Thyroid gland (tissue), 4 donors: ENCODE measurements around the gene PRKD1. TPM values are rescaled to one million over a fixed set of nuclear protein-coding genes. Genes with fewer than 3 reads are reported as not detected.

Source experiments
- DNase-seq, 2 donors: peaks; one replicate each; pipeline ENCODE4 v3.0.0-alpha.2; 2019
- H3K27ac ChIP-seq, 3 donors: fragments of 200-600 bp; sonication (generic); 1 replicate in 2 of 3; 2 replicates in 1 of 3; pipeline ENCODE4 v1.5.1; 2016 to 2019; ENCODE audit warnings: mild to moderate bottlenecking in 1 of 3, moderate library complexity in 1 of 3
- H3K27me3 ChIP-seq: fragments of 200-600 bp; sonication (generic); one replicate; pipeline ENCODE4 v1.5.1; 2019
- H3K36me3 ChIP-seq, 2 donors: fragments of 200-600 bp; sonication (generic); one replicate each; pipeline ENCODE4 v1.5.1; 2016 to 2019
- H3K4me1 ChIP-seq, 2 donors: fragments of 200-600 bp; sonication (generic); one replicate each; pipeline ENCODE4 v1.5.1; 2017 to 2019
- H3K4me3 ChIP-seq, 3 donors: fragments of 200-600 bp; sonication (generic); replicated peaks in 1 of 3; 1 replicate in 2 of 3; 2 replicates in 1 of 3; pipeline ENCODE4 v1.5.1; 2016; ENCODE audit warnings: mild to moderate bottlenecking in 1 of 3
- H3K9me3 ChIP-seq: fragments of 200-600 bp; sonication (generic); one replicate; pipeline ENCODE4 v1.5.1; 2017
- POLR2A ChIP-seq, 2 donors: fragments of 450-650 bp; IDR thresholded peaks; one replicate each; pipeline ENCODE4 v1.6.1; 2017; ENCODE audit warnings: antibody characterized with exemption in 2 of 2, mild to moderate bottlenecking in 2 of 2, moderate library complexity in 1 of 2
- WGBS, 2 donors: methylation state at CpG; one replicate each; pipeline ENCODE4 v1.1.5; 2017; 5-methylcytosine and 5-hydroxymethylcytosine counted together
- intact Hi-C: fragments of 100-400 bp; cut with DNase I; formaldehyde crosslinking; loops from one replicate; pipeline ENCODE4 v1.15.1; 2023
- total RNA-seq, 4 donors: library from RNA; depleted of rRNA; stranded (reverse); fragments of >200 nt; gene quantifications; one replicate each; pipeline ENCODE4 v1.2.3, GENCODE V29; 2016
- TF ChIP-seq, protein P1 (sequence below), 6 experiments: fragments of 200-600 bp in 3 of 6; fragments of 450-650 bp in 3 of 6; sonication (generic) in 3 of 6; IDR thresholded peaks; one replicate each; pipeline ENCODE4 v1.5.1; 2016 to 2019; ENCODE audit warnings: antibody characterized with exemption in 6 of 6, mild to moderate bottlenecking in 2 of 6, inconsistent platforms in 1 of 6, moderate library complexity in 1 of 6

PRKD1 gene
- total RNA-seq, 4 donors from 2014 or later = 12.7 to 17.4 (median 14.3) TPM

GRCh38 chr14:29829851-29830250 lies 97.8 kb downstream of the PRKD1 start:
- no peak overlapping the region for H3K4me3 ChIP-seq
- WGBS, 2 donors = 93 to 95% methylated on average over 2 of the region's 2 CpGs
- H3K9me3 ChIP-seq = no peaks in the 10 kb centered on the region
- DNase-seq = no peak
- H3K36me3 ChIP-seq = no peaks in the 10 kb centered on the region
- intact Hi-C loops = no loop called here
- no peak overlapping the region for H3K27ac ChIP-seq
- H3K27me3 ChIP-seq = no peaks in the 10 kb centered on the region
- TF ChIP-seq POLR2A (IDR thresholded peaks at IDR 0.05) = no peak
- TF ChIP-seq, protein P1, sequence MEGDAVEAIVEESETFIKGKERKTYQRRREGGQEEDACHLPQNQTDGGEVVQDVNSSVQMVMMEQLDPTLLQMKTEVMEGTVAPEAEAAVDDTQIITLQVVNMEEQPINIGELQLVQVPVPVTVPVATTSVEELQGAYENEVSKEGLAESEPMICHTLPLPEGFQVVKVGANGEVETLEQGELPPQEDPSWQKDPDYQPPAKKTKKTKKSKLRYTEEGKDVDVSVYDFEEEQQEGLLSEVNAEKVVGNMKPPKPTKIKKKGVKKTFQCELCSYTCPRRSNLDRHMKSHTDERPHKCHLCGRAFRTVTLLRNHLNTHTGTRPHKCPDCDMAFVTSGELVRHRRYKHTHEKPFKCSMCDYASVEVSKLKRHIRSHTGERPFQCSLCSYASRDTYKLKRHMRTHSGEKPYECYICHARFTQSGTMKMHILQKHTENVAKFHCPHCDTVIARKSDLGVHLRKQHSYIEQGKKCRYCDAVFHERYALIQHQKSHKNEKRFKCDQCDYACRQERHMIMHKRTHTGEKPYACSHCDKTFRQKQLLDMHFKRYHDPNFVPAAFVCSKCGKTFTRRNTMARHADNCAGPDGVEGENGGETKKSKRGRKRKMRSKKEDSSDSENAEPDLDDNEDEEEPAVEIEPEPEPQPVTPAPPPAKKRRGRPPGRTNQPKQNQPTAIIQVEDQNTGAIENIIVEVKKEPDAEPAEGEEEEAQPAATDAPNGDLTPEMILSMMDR (IDR thresholded peaks at IDR 0.05) = no peak
- no peaks in the 10 kb centered on the region for H3K4me1 ChIP-seq

- Histone ChIP-seq H3K9me3 (no peaks in the 10 kb centered on the region), H3K4me1 (peaks cover 0 to 6% of the 10 kb centered on the region in 2 donors), H3K4me3 (no peak overlapping the region), H3K36me3 (no peaks in the 10 kb centered on the region), H3K27ac (no peak overlapping the region), H3K27me3 (no peaks in the 10 kb centered on the region)
- no peak for DNase-seq
- intact Hi-C loops = no loop called here
- 81 to 90% methylated on average over 5 of the region's 5 CpGs for WGBS, 2 donors
- TF ChIP-seq, protein P1 (IDR thresholded peaks at IDR 0.05) = no peak
- no peak for TF ChIP-seq POLR2A (IDR thresholded peaks at IDR 0.05)
These were observed 103.8 kb downstream of the PRKD1 start for GRCh38 chr14:29823816-29824215.

DNA sequence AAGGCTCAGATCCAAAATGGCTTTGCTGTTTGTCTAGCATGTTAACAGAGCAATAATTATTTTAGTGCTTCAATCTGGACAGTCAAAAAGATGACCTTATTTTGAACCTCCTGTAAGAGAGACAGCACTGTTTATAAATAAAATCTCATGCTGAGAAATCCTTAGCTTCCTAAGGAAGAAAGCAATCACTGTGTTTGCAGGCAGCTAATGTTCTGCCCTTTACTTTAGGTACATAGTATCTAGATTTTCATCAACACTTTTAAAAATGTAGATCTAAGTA lies 105.3 kb downstream of the PRKD1 start:
- H3K27me3 ChIP-seq = no peaks in the 10 kb centered on the region
- H3K9me3 ChIP-seq = no peaks in the 10 kb centered on the region
- H3K27ac ChIP-seq = no peak overlapping the region
- no peak overlapping the region for H3K4me3 ChIP-seq
- H3K36me3 ChIP-seq = no peaks in the 10 kb centered on the region
- no peak for DNase-seq
- intact Hi-C loops = no loop called here
- H3K4me1 ChIP-seq = peaks cover 0 to 6% of the 10 kb centered on the region in 2 donors
- no peak for TF ChIP-seq POLR2A (IDR thresholded peaks at IDR 0.05)
- TF ChIP-seq, protein P1 (IDR thresholded peaks at IDR 0.05) = no peak

GRCh38 chr14:29821661-29822429 lies 105.8 kb downstream of the PRKD1 start:
- TF ChIP-seq POLR2A (IDR thresholded peaks at IDR 0.05) = no peak
- TF ChIP-seq, protein P1 (IDR thresholded peaks at IDR 0.05) = no peak
- WGBS, 2 donors = 77 to 78% methylated on average over 5 of the region's 5 CpGs
- H3K4me3 ChIP-seq = no peak overlapping the region
- no peaks in the 10 kb centered on the region for H3K9me3 ChIP-seq
- H3K27ac ChIP-seq = no peak overlapping the region
- H3K36me3 ChIP-seq = no peaks in the 10 kb centered on the region
- H3K4me1 ChIP-seq = peaks cover 0 to 6% of the 10 kb centered on the region in 2 donors
- no peak for DNase-seq
- H3K27me3 ChIP-seq = no peaks in the 10 kb centered on the region
- intact Hi-C loops = no loop called here

GRCh38 chr14:29821242-29821641 lies 106.4 kb downstream of the PRKD1 start:
- Histone ChIP-seq H3K4me1 (peaks cover 0 to 6% of the 10 kb centered on the region in 2 donors), H3K4me3 (no peak overlapping the region), H3K27ac (no peak overlapping the region), H3K36me3 (no peaks in the 10 kb centered on the region), H3K27me3 (no peaks in the 10 kb centered on the region), H3K9me3 (no peaks in the 10 kb centered on the region)
- TF ChIP-seq POLR2A (IDR thresholded peaks at IDR 0.05) = no peak
- TF ChIP-seq, protein P1 (IDR thresholded peaks at IDR 0.05) = no peak
- 67 to 79% methylated on average over 2 of the region's 2 CpGs for WGBS, 2 donors
- DNase-seq = no peak
- intact Hi-C loops = no loop called here
